Upper lobe of left lung (tissue), 6 donors: ENCODE data around the gene FMN2. TPM values are rescaled to one million over a fixed set of nuclear protein-coding genes. Genes with fewer than 3 reads are reported as not detected.

Source experiments
- ATAC-seq, 2 donors: fragments of 200-7000 bp; cut with Tn5 transposase; one replicate each; pipeline ENCODE4 v1.9.1; 2022; ENCODE audit warnings: mild to moderate bottlenecking in 2 of 2, moderate library complexity in 2 of 2; ENCODE audit not compliant: low FRiP score in 2 of 2
- DNase-seq, 2 donors: peaks; one replicate each; pipeline ENCODE4 v3.0.0-alpha.2; 2019 to 2020
- H3K27ac ChIP-seq, 4 donors: fragments of 200-600 bp; sonication (generic); one replicate each; pipeline ENCODE4 v1.5.1; 2016 to 2019
- H3K27me3 ChIP-seq, 4 donors: fragments of 200-600 bp; sonication (generic); one replicate each; pipeline ENCODE4 v1.5.1; 2017 to 2019
- H3K36me3 ChIP-seq, 4 donors: fragments of 200-600 bp; sonication (generic); one replicate each; pipeline ENCODE4 v1.5.1; 2016 to 2019
- H3K4me1 ChIP-seq, 4 donors: fragments of 200-600 bp; sonication (generic); one replicate each; pipeline ENCODE4 v1.5.1; 2018 to 2019
- H3K4me3 ChIP-seq, 4 donors: fragments of 200-600 bp; sonication (generic); one replicate each; pipeline ENCODE4 v1.5.1; 2017 to 2019; ENCODE audit warnings: mild to moderate bottlenecking in 2 of 4, moderate library complexity in 1 of 4
- H3K9me3 ChIP-seq, 4 donors: fragments of 200-600 bp; sonication (generic); one replicate each; pipeline ENCODE4 v1.5.1; 2018 to 2019
- EP300 ChIP-seq, 4 donors: sonication (generic); formaldehyde crosslinking; IDR thresholded peaks; one replicate each; pipeline ENCODE4 v1.5.1; 2017; ENCODE audit warnings: antibody characterized with exemption in 4 of 4, control low read depth in 2 of 4
- POLR2A ChIP-seq, 4 donors: fragments of 450-650 bp; IDR thresholded peaks; one replicate each; pipeline ENCODE4 v1.5.1; 2016 to 2017; ENCODE audit warnings: antibody characterized with exemption in 4 of 4, mild to moderate bottlenecking in 2 of 4
- POLR2AphosphoS5 ChIP-seq, 2 donors: sonication (generic); formaldehyde crosslinking; IDR thresholded peaks; one replicate each; pipeline ENCODE4 v1.5.1; 2017; ENCODE audit warnings: antibody characterized with exemption in 2 of 2
- WGBS, 2 donors: methylation state at CpG; one replicate each; pipeline ENCODE4 v1.1.5; 2017 to 2018; 5-methylcytosine and 5-hydroxymethylcytosine counted together
- small RNA-seq, 4 donors: library from RNA; depleted of rRNA; stranded (forward); fragments of <200 nt; gene quantifications; one replicate each; pipeline ENCODE3, GENCODE V24; 2016
- total RNA-seq, 6 donors: library from RNA; depleted of rRNA in 4 of 6; stranded (reverse); fragments of >200 nt in 4 of 6; gene quantifications; one replicate each; pipeline versions ENCODE4 v1.1.0 to v1.2.1, GENCODE V29; 2016 to 2021
- TF ChIP-seq, protein P1 (sequence below), 6 experiments: fragments of 450-650 bp in 4 of 6; fragments of 200-600 bp in 2 of 6; sonication (generic) in 2 of 6; IDR thresholded peaks; one replicate each; pipeline ENCODE4 v1.5.1; 2016 to 2019; ENCODE audit warnings: antibody characterized with exemption in 6 of 6
- donor health status: DM: no; HTN: no; CAD: no; lungs with moderate emphysema.
- donor health status: DM: no; HTN: yes; CAD: no; lungs with severe emphysema.

Gene FMN2
- total RNA-seq, 6 donors from 2014 or later: 0.06 to 1.0 (median 0.54) TPM; not detected in 1

- Histone ChIP-seq H3K36me3 (no peaks in the 10 kb centered on the region), H3K27me3 (no peaks in the 10 kb centered on the region), H3K27ac (no peak overlapping the region), H3K4me3 (no peak overlapping the region), H3K4me1 (no peaks in the 10 kb centered on the region), H3K9me3 (no peaks in the 10 kb centered on the region)
- WGBS, 2 donors: 55 to 60% methylated on average over 6 of the region's 6 CpGs
- DNase-seq (no peak), ATAC-seq (no peak)
- TF ChIP-seq EP300 (IDR thresholded peaks at IDR 0.05): no peak
- TF ChIP-seq, protein P1, sequence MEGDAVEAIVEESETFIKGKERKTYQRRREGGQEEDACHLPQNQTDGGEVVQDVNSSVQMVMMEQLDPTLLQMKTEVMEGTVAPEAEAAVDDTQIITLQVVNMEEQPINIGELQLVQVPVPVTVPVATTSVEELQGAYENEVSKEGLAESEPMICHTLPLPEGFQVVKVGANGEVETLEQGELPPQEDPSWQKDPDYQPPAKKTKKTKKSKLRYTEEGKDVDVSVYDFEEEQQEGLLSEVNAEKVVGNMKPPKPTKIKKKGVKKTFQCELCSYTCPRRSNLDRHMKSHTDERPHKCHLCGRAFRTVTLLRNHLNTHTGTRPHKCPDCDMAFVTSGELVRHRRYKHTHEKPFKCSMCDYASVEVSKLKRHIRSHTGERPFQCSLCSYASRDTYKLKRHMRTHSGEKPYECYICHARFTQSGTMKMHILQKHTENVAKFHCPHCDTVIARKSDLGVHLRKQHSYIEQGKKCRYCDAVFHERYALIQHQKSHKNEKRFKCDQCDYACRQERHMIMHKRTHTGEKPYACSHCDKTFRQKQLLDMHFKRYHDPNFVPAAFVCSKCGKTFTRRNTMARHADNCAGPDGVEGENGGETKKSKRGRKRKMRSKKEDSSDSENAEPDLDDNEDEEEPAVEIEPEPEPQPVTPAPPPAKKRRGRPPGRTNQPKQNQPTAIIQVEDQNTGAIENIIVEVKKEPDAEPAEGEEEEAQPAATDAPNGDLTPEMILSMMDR (IDR thresholded peaks at IDR 0.05): no peak
- no peak for TF ChIP-seq POLR2A (IDR thresholded peaks at IDR 0.05)
- TF ChIP-seq POLR2AphosphoS5 (IDR thresholded peaks at IDR 0.05): no peak
Measured at GRCh38 chr1:240522122-240522822, 430.6 kb downstream of the FMN2 start.

GRCh38 chr1:240524356-240525069 is 432.8 kb downstream of the FMN2 start:
- Histone ChIP-seq H3K27ac (no peak overlapping the region), H3K27me3 (no peaks in the 10 kb centered on the region)

More at GRCh38 chr1:240524356-240525069, 432.8 kb downstream of the FMN2 start:
- no peaks in the 10 kb centered on the region for H3K4me1 ChIP-seq
- no peaks in the 10 kb centered on the region for H3K36me3 ChIP-seq
- H3K9me3 ChIP-seq: no peaks in the 10 kb centered on the region
- TF ChIP-seq POLR2AphosphoS5 (IDR thresholded peaks at IDR 0.05): no peak
- TF ChIP-seq POLR2A (IDR thresholded peaks at IDR 0.05): no peak
- TF ChIP-seq, protein P1 (IDR thresholded peaks at IDR 0.05): no peak
- no peak for TF ChIP-seq EP300 (IDR thresholded peaks at IDR 0.05)
- H3K4me3 ChIP-seq: no peak overlapping the region
- ATAC-seq (no peak), DNase-seq (no peak)
- WGBS, 2 donors: 61 to 66% methylated on average over 4 of the region's 4 CpGs

Small RNAs within 50 kb of the gene (small RNA-seq; reads per million reads assigned to genes)
- gene RF00019: 0 reads per million in 4 donors
